NB4 (cell line): ENCODE results near the gene CHRNG.

ENCODE experiments used
- DNase-seq: peaks from one replicate; pipeline ENCODE4 v3.0.0; 2010; ENCODE audit warnings: low read depth
- H3K4me3 ChIP-seq: one replicate; pipeline ENCODE4 v1.5.1; 2011; ENCODE audit warnings: mild to moderate bottlenecking, low read depth, low read length, moderate library complexity
- CTCF ChIP-seq: IDR thresholded peaks from one replicate; pipeline ENCODE4 v1.5.1; 2012; ENCODE audit warnings: low read depth, low read length
- MAX ChIP-seq: IDR thresholded peaks from 2 replicates; pipeline ENCODE4 v1.6.1; 2011; ENCODE audit warnings: low read depth, low read length
- MYC ChIP-seq: IDR thresholded peaks from 2 replicates; pipeline ENCODE4 v1.6.1; 2011; ENCODE audit warnings: low read depth, low read length
- POLR2A ChIP-seq: IDR thresholded peaks from 2 replicates; pipeline ENCODE4 v1.6.1; 2011; ENCODE audit warnings: mild to moderate bottlenecking; ENCODE audit not compliant: insufficient read length; ENCODE audit errors: extremely low read depth

The CHRNG gene

GRCh38 chr2:232503809-232504323 lies 35.6 kb upstream of the CHRNG start:
- TF ChIP-seq POLR2A (no peak), MAX (no peak), MYC (no peak), CTCF (no peak)
- DNase-seq, result no peak
- no peak overlapping the region for H3K4me3 ChIP-seq

- DNase-seq, result no peak
- no peak overlapping the region for H3K4me3 ChIP-seq
- TF ChIP-seq CTCF (no peak), MAX (no peak), POLR2A (no peak), MYC (no peak)
These were observed 35.1 kb upstream of the CHRNG start for GRCh38 chr2:232504438-232504837.

- no peak overlapping the region for H3K4me3 ChIP-seq
- TF ChIP-seq MAX (no peak), POLR2A (no peak), MYC (no peak), CTCF (no peak)
- DNase-seq, result no peak
These were observed 33.6 kb upstream of the CHRNG start for GRCh38 chr2:232505856-232506255.

- no peak overlapping the region for H3K4me3 ChIP-seq
These were observed 32.8 kb upstream of the CHRNG start for GRCh38 chr2:232506709-232507108.

GRCh38 chr2:232508251-232508650 lies 31.2 kb upstream of the CHRNG start:
- no peak for DNase-seq
- TF ChIP-seq MAX, result no peak
- no peak for TF ChIP-seq POLR2A
- TF ChIP-seq CTCF, result no peak
- no peak for TF ChIP-seq MYC
- H3K4me3 ChIP-seq, result no peak overlapping the region

More at GRCh38 chr2:232506709-232507108, 32.8 kb upstream of the CHRNG start:
- DNase-seq, result no peak
- TF ChIP-seq POLR2A (no peak), MYC (no peak), MAX (no peak), CTCF (no peak)
